Muscle layer of colon (tissue), 2 donors: ENCODE results near the gene ALDH4A1.
"Not testable (repeated sequence)": the region's sequence is repeated elsewhere in the genome, so short reads cannot be mapped to it uniquely, and the experiment has no call there.

Source experiments
- H3K27ac ChIP-seq: one replicate; pipeline ENCODE4 v1.7.0; 2013; ENCODE audit warnings: low read depth, mild to moderate bottlenecking, low read length, moderate library complexity
- H3K27me3 ChIP-seq, 2 donors: one replicate each; pipeline ENCODE4 v1.7.0; 2013; ENCODE audit warnings: low read length in 2 of 2, mild to moderate bottlenecking in 2 of 2; ENCODE audit not compliant: insufficient read depth in 2 of 2, control insufficient read depth in 1 of 2
- H3K36me3 ChIP-seq: one replicate; pipeline ENCODE4 v1.7.0; 2013; ENCODE audit warnings: mild to moderate bottlenecking, low read length; ENCODE audit not compliant: insufficient read depth
- H3K4me1 ChIP-seq: one replicate; pipeline ENCODE4 v1.7.0; 2013; ENCODE audit warnings: mild to moderate bottlenecking, low read length; ENCODE audit not compliant: insufficient read depth
- H3K4me3 ChIP-seq, 2 donors: one replicate each; pipeline ENCODE4 v1.7.0; 2013; ENCODE audit warnings: low read length in 2 of 2, low read depth in 1 of 2, mild to moderate bottlenecking in 1 of 2, moderate library complexity in 1 of 2
- H3K9ac ChIP-seq: one replicate; pipeline ENCODE4 v1.7.0; 2013; ENCODE audit warnings: low read length
- H3K9me3 ChIP-seq: one replicate; pipeline ENCODE4 v1.7.0; 2013; ENCODE audit warnings: mild to moderate bottlenecking, low read length
- donor health status: abdominal sarcoma.
- donor health status: Adenocarcinoma of cecum.

Gene ALDH4A1

GRCh38 chr1:18870595-18870865 lies 31.8 kb downstream of the ALDH4A1 start:
- H3K9me3 ChIP-seq, H3K4me1 ChIP-seq, H3K27ac ChIP-seq, H3K9ac ChIP-seq, H3K27me3 ChIP-seq, H3K36me3 ChIP-seq, H3K4me3 ChIP-seq: not testable (repeated sequence)

GRCh38 chr1:18869847-18870594 lies 32.3 kb downstream of the ALDH4A1 start:
- H3K9ac ChIP-seq = no peak overlapping the region
- H3K36me3 ChIP-seq = no peaks in the 10 kb centered on the region
- peaks cover 6% of the 10 kb centered on the region for H3K4me1 ChIP-seq
- H3K9me3 ChIP-seq = no peaks in the 10 kb centered on the region
- H3K4me3 ChIP-seq = no peak overlapping the region
- no peaks in the 10 kb centered on the region for H3K27me3 ChIP-seq
- H3K27ac ChIP-seq = no peak overlapping the region

GRCh38 chr1:18868801-18869424 lies 33.4 kb downstream of the ALDH4A1 start:
- Histone ChIP-seq H3K27ac (no peak overlapping the region), H3K4me1 (no peaks in the 10 kb centered on the region), H3K9ac (no peak overlapping the region), H3K27me3 (no peaks in the 10 kb centered on the region), H3K36me3 (no peaks in the 10 kb centered on the region), H3K9me3 (no peaks in the 10 kb centered on the region), H3K4me3 (no peak overlapping the region)

- no peak overlapping the region for H3K9ac ChIP-seq
- H3K4me1 ChIP-seq = no peaks in the 10 kb centered on the region
- H3K36me3 ChIP-seq = no peaks in the 10 kb centered on the region
- no peaks in the 10 kb centered on the region for H3K9me3 ChIP-seq
- H3K4me3 ChIP-seq = no peak overlapping the region
- H3K27me3 ChIP-seq = no peaks in the 10 kb centered on the region
- no peak overlapping the region for H3K27ac ChIP-seq
Measured at GRCh38 chr1:18868354-18868753, 34.0 kb downstream of the ALDH4A1 start.

GRCh38 chr1:18866846-18867245 lies 35.5 kb downstream of the ALDH4A1 start:
- Histone ChIP-seq H3K4me3 (no peak overlapping the region), H3K9ac (no peak overlapping the region), H3K36me3 (no peaks in the 10 kb centered on the region), H3K4me1 (no peaks in the 10 kb centered on the region), H3K27me3 (no peaks in the 10 kb centered on the region), H3K9me3 (no peaks in the 10 kb centered on the region), H3K27ac (no peak overlapping the region)

GRCh38 chr1:18866314-18866713 lies 36.0 kb downstream of the ALDH4A1 start:
- no peaks in the 10 kb centered on the region for H3K36me3 ChIP-seq
- no peak overlapping the region for H3K27ac ChIP-seq
- H3K27me3 ChIP-seq = no peaks in the 10 kb centered on the region
- no peaks in the 10 kb centered on the region for H3K4me1 ChIP-seq
- H3K9ac ChIP-seq = no peak overlapping the region
- no peaks in the 10 kb centered on the region for H3K9me3 ChIP-seq
- no peak overlapping the region for H3K4me3 ChIP-seq

GRCh38 chr1:18865176-18865575 lies 37.2 kb downstream of the ALDH4A1 start:
- no peaks in the 10 kb centered on the region for H3K27me3 ChIP-seq
- H3K9ac ChIP-seq = no peak overlapping the region
- H3K4me1 ChIP-seq = no peaks in the 10 kb centered on the region
- no peak overlapping the region for H3K4me3 ChIP-seq
- no peaks in the 10 kb centered on the region for H3K9me3 ChIP-seq
- no peaks in the 10 kb centered on the region for H3K36me3 ChIP-seq
- H3K27ac ChIP-seq = no peak overlapping the region

GRCh38 chr1:18861590-18861989 lies 40.8 kb downstream of the ALDH4A1 start:
- Histone ChIP-seq H3K27me3 (no peaks in the 10 kb centered on the region), H3K36me3 (no peaks in the 10 kb centered on the region), H3K4me1 (no peaks in the 10 kb centered on the region), H3K4me3 (no peak overlapping the region), H3K27ac (no peak overlapping the region), H3K9ac (no peak overlapping the region), H3K9me3 (no peaks in the 10 kb centered on the region)

GRCh38 chr1:18861082-18861481 lies 41.3 kb downstream of the ALDH4A1 start:
- Histone ChIP-seq H3K27ac (no peak overlapping the region), H3K9me3 (no peaks in the 10 kb centered on the region), H3K4me3 (no peak overlapping the region), H3K27me3 (no peaks in the 10 kb centered on the region), H3K9ac (no peak overlapping the region), H3K4me1 (no peaks in the 10 kb centered on the region), H3K36me3 (no peaks in the 10 kb centered on the region)

- Histone ChIP-seq H3K9me3 (no peaks in the 10 kb centered on the region), H3K4me1 (no peaks in the 10 kb centered on the region), H3K27me3 (no peaks in the 10 kb centered on the region), H3K36me3 (no peaks in the 10 kb centered on the region), H3K27ac (no peak within 1 kb of the TSS), H3K9ac (no peak within 1 kb of the TSS), H3K4me3 (no peak within 1 kb of the TSS)
Measured at GRCh38 chr1:18859560-18859959, 42.8 kb downstream of the ALDH4A1 start, which contains the start of gene TAS1R2. Gene TAS1R2 (minus strand): TSS chr1:18859660. CDS start chr1:18859660, 0 bp downstream.

GRCh38 chr1:18858070-18858688 lies 44.2 kb downstream of the ALDH4A1 start:
- H3K9ac ChIP-seq = no peak overlapping the region
- H3K9me3 ChIP-seq = no peaks in the 10 kb centered on the region
- no peaks in the 10 kb centered on the region for H3K27me3 ChIP-seq
- H3K4me3 ChIP-seq = no peak overlapping the region
- H3K36me3 ChIP-seq = no peaks in the 10 kb centered on the region
- no peak overlapping the region for H3K27ac ChIP-seq
- H3K4me1 ChIP-seq = no peaks in the 10 kb centered on the region

GRCh38 chr1:18856435-18856834 lies 45.9 kb downstream of the ALDH4A1 start:
- Histone ChIP-seq H3K4me3 (no peak overlapping the region), H3K36me3 (no peaks in the 10 kb centered on the region), H3K27ac (no peak overlapping the region), H3K27me3 (no peaks in the 10 kb centered on the region), H3K9ac (no peak overlapping the region), H3K9me3 (no peaks in the 10 kb centered on the region), H3K4me1 (no peaks in the 10 kb centered on the region)
